GM19463 (cell line): ENCODE results near the gene EFHD2.
"Not testable (repeated sequence)": the region's sequence is repeated elsewhere in the genome, so short reads cannot be mapped to it uniquely, and the experiment has no call there.

Experiments used
- ATAC-seq: cut with Tn5 transposase; IDR thresholded peaks from one replicate; pipeline ENCODE4 v1.9.1; 2021; ENCODE audit warnings: mild to moderate bottlenecking, moderate library complexity; ENCODE audit not compliant: unreplicated experiment

EFHD2 gene

DNA sequence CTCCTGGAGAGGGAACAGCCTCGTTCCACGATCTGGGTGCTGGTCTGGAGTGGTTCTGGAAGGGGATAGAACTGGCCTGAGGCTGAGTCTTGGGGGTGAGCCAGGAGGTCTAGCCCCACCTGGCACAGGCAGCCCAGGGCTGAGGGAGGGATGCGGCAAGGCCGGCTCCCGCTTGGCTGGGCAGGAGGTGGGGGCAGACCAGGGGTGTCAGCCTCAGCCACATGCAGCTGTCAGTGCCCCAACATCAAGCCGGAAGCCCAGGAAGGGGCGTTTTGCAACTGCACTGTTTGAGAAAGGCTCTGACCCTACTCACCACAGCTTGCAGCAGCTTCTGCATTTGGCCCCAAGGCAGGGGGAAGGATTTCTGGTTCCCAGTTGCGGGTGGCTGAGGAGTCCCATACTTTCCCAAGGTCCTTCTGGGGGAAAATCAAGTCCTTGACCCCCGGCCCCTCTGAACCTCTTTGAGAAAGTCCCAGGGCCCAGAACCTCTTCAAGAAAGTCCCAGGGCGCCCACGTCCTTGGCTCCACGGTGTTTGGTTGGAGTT, 2.0 kb downstream of the EFHD2 start:
- ATAC-seq: peak; percentile 41

DNA sequence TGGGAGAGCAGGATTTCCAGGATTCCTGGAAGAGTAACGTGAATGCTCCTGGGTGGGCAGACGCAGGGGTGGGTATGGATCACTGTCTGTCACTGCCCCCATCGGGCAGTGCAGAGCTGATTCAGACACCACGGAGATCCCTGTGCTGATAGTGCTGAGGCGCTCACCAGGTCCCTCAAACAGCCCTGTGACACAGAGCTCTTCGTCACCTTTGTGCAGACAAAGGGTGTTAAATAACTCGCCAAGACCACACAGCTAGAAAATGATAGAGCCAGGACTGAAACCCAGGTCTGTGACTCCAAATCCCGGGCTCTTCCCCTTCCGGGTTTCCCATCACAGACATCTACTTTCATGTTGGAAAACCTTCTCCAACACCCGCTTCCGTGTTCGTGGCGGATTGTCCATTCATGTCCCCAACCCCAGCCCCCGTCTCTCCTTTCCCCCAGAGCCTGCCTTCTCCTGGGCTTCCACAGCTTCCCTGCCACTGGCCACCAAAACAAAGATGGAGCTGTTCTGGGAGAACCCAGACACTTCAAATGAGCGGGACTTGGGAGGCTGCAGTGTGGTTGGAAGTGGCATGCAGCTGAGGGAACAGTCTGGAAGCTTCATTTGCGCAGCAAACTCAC, 2.6 kb downstream of the EFHD2 start:
- ATAC-seq: no peak

GRCh38 chr1:15412843-15413242, 3.2 kb downstream of the EFHD2 start:
- ATAC-seq: no peak

GRCh38 chr1:15413563-15414444, 4.1 kb downstream of the EFHD2 start:
- no peak for ATAC-seq

DNA sequence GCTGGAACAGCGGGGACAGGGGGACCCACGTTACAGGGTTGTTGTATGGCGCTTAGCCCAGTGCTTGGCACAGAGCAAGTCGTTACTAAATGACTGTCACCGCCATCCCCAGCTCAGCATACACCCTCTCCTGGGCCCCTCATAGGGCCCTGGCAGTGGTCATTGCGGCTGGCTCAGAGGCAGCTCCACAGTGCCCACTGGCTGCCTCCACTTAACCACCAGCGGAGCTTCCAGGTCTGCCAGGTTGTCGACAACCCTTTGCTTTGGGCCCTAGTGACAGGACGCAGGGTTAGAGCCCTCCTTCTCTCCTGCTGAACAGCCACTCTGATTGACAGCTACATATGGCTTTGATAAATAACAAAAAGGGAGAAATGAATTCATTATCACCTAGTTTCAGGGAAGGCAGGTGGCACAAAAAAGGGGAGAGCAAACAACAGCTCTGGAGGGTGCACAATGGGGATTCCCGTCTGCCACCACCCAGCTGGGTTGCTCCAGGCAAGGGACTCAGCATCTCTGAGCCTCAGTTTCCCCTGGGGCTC, 4.8 kb downstream of the EFHD2 start:
- ATAC-seq: no peak

GRCh38 chr1:15417059-15417934, 7.6 kb downstream of the EFHD2 start:
- ATAC-seq: peak; percentile 48

- no peak for ATAC-seq
Measured at GRCh38 chr1:15418806-15419515, 9.3 kb downstream of the EFHD2 start.

- ATAC-seq: no peak
Measured at GRCh38 chr1:15420853-15421465, 11.3 kb downstream of the EFHD2 start.

DNA sequence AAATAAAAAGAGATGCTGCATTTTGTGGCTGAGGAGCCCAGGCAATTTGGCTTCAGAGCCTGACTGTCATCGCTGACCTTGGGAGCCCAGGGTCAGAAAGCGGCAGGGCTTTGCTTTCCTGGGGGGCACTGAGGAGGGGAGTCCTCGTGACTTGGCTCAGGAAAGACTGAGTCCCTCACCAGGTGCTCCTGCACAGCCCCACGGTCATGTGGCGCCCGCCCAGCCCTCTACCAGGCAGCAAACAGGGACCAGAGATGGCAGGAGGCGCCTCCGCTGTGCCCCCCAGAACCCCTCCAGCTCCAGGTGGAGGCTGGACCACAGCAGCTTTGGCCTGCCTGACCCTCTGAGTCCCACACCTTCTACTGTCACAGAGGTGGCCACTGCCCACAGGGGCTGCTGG, 13.2 kb downstream of the EFHD2 start:
- ATAC-seq: no peak

DNA sequence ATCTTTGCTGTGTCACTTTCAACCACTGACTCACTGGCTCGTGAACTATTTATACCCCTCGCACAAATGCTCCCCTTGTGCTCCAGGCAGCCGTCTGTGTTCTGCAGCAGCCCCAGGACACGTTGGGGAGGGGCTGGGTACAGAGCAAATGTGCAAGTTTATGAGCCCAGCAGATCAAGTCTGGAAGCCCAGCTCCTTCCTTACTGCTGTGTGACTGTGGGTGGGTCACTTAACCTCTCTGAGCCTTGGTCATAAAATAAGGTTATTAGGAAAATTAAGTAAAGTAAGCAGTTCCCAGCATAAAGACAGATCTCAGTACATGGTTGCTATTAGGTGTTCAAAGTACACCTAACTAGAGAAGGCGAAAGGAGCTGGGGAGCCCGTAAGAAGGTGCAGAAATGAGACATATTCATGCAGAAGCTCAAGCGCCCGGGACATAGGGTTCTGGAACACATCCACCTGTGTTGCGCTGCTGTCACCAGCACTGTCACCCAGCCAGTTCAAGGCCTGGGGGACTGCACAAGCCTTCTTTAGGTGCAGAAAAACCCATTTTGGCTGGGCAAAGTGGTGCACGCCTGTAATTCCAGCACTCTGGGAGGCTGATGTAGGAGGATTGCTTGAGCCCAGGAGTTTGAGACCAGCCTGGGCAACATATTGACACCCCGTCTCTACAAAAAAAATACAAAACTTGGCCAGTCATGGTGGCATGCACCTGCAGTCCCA, 13.8 kb downstream of the EFHD2 start:
- no peak for ATAC-seq

DNA sequence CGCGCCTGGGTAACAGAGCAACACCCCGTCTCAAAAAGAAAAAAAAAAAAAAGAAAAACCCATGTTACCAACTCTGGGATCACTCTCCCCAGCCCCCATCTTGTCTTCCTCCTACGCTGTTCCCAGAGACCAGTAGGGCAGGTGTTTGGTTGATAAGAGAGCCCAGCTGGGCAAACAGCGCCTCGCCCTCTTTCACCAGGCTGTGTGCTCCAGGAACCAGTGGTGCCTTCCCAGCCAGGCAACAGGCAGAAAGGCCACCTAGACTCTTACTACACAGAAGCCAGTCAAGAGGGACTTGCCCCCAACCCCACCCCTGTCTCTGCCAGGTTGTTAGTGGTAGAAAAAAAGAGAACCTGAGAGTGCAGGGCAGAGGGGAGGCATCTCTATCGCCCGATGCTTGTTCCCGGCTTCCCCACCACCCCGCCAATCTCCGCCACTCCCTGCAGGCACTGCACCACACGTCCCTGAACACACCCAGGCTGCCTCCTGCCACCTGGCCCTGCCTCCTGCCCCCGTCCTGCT, 14.5 kb downstream of the EFHD2 start:
- ATAC-seq: no peak

- ATAC-seq: no peak
Measured at GRCh38 chr1:15424981-15425380, 15.3 kb downstream of the EFHD2 start.

DNA sequence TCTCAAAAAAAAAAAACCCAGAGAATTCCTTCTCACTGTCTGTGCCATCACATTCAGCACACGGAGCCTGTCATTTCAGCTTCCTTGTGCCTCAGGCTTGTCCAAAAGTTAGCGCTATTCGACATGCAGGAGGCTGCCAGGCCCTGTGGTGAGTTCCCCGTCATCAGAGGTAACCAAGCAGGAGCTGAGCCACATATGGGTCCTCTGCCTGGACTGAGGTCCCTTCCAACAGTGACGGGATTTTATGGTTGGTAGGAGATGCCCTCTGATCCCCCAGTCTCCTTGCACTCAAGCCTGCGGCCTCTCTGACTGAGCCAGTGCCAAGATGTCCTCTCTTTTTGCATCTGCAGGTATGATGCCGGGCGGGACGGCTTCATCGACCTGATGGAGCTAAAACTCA, 15.8 kb downstream of the EFHD2 start:
- no peak for ATAC-seq

- ATAC-seq: no peak
Measured at GRCh38 chr1:15425958-15426357, 16.3 kb downstream of the EFHD2 start.

DNA sequence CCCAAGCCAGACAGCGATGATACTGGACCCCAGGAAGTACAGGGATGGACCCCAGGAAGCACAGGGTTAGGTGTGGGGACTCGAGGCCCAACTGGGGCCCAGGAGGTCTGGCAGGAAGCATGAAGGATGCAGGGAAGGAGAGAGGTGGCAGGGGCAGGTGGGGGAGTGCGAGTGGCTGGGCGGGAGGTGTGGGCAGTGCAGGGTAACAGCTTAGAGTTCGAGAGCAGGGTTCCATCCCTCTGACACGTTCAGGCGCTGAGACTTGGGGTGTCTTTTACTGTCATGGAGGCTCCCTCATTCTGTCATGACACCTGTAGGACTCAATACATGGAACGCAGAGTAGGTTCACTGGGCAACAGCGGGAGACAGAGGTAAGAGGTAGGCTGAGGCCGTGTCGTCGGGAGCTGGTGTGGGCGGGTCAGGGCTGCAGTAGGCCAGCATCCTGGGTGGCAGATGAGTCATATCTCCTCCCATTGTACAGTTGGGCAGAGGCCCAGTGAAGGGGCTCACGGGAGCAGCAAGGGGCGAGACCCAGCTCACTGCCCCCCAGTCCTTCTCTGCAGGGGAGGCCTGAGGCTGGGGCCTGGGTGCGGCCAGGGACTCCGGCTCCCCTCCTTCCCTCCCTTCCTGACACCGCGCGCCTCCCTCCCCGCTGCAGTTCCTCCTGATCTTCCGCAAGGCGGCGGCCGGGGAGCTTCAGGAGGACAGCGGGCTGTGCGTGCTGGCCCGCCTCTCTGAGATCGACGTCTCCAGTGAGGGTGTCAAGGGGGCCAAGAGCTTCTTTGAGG, 17.0 kb downstream of the EFHD2 start:
- no peak for ATAC-seq

- ATAC-seq: no peak
Measured at GRCh38 chr1:15427280-15427666, 17.6 kb downstream of the EFHD2 start.

DNA sequence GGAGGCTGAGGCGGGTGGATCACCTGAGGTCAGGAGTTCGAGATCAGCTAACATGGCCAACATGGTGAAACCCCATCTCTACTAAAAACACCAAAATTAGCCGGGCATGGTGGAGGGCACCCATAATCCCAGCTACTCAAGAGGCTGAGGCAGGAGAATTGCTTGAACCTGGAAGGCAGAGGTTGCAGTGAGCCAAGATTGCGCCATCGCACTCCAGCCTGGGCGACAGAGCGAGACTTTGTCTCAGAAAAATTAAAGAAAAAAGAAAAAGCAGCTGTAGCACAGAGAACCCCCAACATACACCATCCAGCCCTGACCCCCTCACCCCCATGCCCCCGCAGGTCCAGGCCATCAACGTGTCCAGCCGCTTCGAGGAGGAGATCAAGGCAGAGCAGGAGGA, 18.6 kb downstream of the EFHD2 start:
- not testable (repeated sequence) for ATAC-seq

GRCh38 chr1:15428815-15429435, 19.2 kb downstream of the EFHD2 start:
- no peak for ATAC-seq
